Activated naive CD8-positive, alpha-beta T cell treated with anti-CD3 and anti-CD28 coated beads, Interleukin-2, amount 50 U/mL, for 24 hours (primary cell): ENCODE measurements around the gene RBPJL.

Experiments used
- ATAC-seq: fragments of 150-1000 bp; cut with Tn5 transposase; one replicate; pipeline ENCODE4 v1.10.0; 2021
- DNase-seq: peaks from one replicate; pipeline ENCODE4 v3.0.0; 2021
- H3K27ac Mint-ChIP-seq: one replicate; pipeline ENCODE4 v1.8.0; 2021; ENCODE audit warnings: mild to moderate bottlenecking, mixed read lengths
- H3K27me3 Mint-ChIP-seq: one replicate; pipeline ENCODE4 v1.8.0; 2021; ENCODE audit warnings: mixed read lengths
- H3K36me3 Mint-ChIP-seq: one replicate; pipeline ENCODE4 v1.8.0; 2021; ENCODE audit warnings: low read depth, mixed read lengths
- H3K4me1 Mint-ChIP-seq: one replicate; pipeline ENCODE4 v1.8.0; 2021; ENCODE audit warnings: mixed read lengths
- H3K4me3 Mint-ChIP-seq: one replicate; pipeline ENCODE4 v1.8.0; 2021; ENCODE audit warnings: mild to moderate bottlenecking, moderate library complexity, mixed read lengths
- H3K9me3 Mint-ChIP-seq: one replicate; pipeline ENCODE4 v1.8.0; 2021; ENCODE audit warnings: mixed read lengths

The RBPJL gene

DNA sequence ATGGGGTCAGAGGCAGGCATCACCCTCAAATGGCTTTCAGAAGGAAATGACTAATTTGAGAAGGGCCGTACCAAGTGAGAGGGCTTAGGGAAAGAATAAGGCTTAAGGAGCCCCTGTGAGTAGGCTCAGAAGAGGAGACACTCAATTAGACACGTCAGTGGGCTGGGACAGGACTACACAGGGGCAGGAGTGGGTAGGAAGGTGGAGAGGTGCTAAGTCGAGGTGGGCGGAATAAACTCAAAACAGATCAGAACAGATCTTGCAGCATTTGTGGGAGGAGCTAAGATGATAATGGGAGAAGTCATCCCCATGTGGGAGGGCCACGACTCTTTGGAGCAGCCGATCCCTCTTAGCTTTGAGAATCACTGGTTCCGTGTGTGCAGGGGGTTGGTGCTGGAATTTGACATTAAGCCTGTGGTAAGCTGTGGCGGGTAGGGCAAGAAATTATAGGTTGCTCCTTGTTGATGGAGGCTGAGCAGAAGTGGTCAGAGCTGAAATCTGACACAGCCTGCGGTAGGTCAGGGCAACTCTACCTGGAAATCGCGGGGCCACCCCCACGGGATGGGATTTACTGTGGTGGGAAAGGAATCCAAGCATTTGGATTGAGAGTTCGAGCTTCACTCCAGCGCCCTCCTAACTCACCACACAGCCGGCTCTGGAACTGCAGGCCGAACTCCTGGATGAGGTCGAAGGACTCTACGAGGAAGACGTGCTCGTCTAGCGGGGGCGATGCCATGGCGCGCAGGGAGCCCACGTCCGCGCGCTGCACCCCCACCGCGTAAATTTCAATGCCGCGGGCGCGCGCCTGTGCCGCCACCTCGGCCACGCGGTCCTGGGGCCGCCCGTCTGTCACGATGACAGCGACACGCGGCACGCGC is 2.8 kb upstream of the RBPJL start:
- DNase-seq (no peak), ATAC-seq (peak; percentile 75)
- Mint-ChIP-seq H3K27me3 (peaks cover 49% of the 10 kb centered on the region), H3K36me3 (no peaks in the 10 kb centered on the region), H3K4me3 (no peak overlapping the region), H3K4me1 (peaks cover 32% of the 10 kb centered on the region), H3K9me3 (no peaks in the 10 kb centered on the region), H3K27ac (no peak overlapping the region)

DNA sequence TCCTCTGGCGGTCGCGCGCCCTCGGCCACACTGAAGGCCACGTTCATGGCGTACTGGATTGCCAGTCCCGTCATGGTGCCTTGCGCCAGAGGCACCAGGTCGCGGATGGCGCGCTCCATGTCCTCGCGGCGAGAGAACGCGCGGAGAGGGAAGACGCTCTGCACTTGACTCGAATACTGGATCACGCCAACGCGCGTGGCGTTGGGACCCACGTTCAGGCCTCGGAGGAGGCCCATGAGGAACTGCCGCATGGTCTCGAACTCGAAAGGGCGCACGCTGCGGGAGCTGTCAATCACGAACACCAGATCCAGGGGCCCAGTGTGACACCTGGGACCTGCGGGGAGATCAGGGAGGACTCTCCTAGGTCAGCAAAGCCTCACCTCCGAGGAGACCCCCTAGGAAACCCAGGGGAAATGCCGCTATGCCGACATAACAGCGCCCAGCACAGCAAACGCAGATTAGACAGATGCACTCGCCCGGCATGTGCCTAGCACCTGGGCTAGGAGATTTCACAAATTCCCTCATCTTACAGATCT is 2.1 kb upstream of the RBPJL start:
- Mint-ChIP-seq H3K4me3 (no peak overlapping the region), H3K9me3 (no peaks in the 10 kb centered on the region), H3K4me1 (peaks cover 32% of the 10 kb centered on the region), H3K27ac (no peak overlapping the region), H3K27me3 (peaks cover 49% of the 10 kb centered on the region), H3K36me3 (no peaks in the 10 kb centered on the region)
- no peak for ATAC-seq
- no peak for DNase-seq

DNA sequence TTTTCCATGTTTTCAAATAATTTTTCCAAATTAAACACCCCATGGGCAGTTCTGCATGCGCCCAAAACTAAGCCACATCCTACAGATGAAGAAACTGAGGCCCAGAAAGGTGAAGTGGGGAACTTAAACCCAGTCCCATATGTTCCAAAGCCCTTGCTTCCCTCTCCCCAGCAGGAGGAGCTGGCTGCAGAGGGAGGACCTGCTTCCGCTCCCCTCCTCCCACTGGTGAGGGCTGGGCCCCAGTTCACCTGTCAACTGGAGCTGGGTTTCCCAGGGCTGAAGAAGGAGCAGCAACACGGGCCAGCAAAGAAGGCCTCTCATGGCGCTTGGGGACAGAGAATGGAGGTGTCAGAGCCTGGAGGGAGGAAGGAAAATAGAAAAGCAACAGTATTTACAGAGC is 1.4 kb upstream of the RBPJL start:
- no peak overlapping the region for H3K4me3 Mint-ChIP-seq
- DNase-seq: no peak
- H3K36me3 Mint-ChIP-seq: no peaks in the 10 kb centered on the region
- no peak overlapping the region for H3K27ac Mint-ChIP-seq
- H3K9me3 Mint-ChIP-seq: no peaks in the 10 kb centered on the region
- peaks cover 32% of the 10 kb centered on the region for H3K4me1 Mint-ChIP-seq
- peaks cover 54% of the 10 kb centered on the region for H3K27me3 Mint-ChIP-seq
- no peak for ATAC-seq

DNA sequence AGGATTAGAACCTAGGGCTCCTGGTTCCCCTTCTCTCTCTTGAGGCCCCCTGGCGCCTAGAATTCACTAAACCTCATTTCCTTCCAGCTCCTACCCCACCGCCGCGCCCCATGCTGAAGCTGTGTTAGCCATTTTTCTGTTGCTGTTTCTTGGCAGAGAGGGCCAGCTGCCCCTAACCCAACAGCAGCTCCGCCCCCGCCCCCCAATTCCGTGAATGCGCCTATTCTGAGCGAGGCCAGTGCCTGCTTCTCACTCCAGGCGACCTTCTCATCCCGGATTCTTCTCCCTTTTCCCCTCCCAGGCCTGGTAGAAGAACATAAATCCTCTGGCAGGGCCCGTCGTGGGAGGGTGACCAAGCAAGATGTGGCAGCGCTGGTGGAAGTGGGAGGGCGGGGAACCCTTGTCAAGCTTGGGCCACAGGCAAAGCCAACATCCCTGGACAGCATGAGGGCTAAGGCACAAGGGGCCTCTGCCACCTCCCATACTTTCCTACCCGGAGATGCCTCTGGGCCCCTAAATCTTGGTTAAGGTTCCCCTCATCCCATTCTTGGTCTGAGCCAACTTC is 518 bp downstream of the RBPJL start:
- Mint-ChIP-seq H3K27ac (no peak overlapping the region), H3K27me3 (peaks cover 70% of the 10 kb centered on the region), H3K4me1 (peaks cover 21% of the 10 kb centered on the region), H3K4me3 (no peak overlapping the region), H3K36me3 (no peaks in the 10 kb centered on the region), H3K9me3 (no peaks in the 10 kb centered on the region)
- DNase-seq (no peak), ATAC-seq (no peak)

DNA sequence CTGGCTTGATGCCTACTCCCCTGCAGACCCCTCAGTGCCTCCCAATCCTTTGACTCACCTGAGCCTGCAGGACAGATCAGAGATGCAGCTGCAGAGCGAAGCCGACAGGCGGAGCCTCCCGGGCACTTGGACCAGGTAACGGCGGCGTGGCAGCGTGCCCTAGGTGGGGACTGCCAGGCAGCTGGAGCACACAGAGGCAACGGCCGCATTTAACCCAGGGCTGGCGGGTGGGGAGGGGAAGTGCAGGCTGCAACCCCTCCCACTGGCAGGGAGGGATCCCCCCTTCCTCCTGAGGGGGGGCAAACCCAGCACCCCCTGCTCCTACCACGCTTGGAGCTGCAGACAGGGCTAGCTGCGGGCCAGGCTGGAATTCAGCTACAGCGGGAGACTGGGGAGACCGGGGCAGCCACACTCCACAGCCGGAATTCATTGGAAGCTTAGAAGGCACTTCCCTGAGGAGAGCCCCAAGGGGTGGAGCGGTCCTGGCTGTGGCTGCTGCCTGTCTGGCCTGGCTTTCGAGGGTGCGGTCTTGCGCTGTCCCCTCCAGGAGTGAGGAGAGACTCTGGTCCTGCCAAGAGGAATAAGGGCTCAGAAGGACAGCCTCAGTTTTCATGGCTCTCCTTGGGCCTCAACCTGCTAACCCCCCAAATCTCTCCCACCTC is 1.6 kb downstream of the RBPJL start, which contains the start of gene MATN4:
MATN4 (minus strand) TSS at position 183 of the 662 bp plus-strand sequence. CDS start 2,717 bp downstream, outside the sequence.
- no peaks in the 10 kb centered on the region for H3K36me3 Mint-ChIP-seq
- no peak within 1 kb of the TSS for H3K27ac Mint-ChIP-seq
- no peak within 1 kb of the TSS for H3K4me3 Mint-ChIP-seq
- no peak for DNase-seq
- H3K4me1 Mint-ChIP-seq: peaks cover 14% of the 10 kb centered on the region
- H3K27me3 Mint-ChIP-seq: peaks cover 71% of the 10 kb centered on the region
- H3K9me3 Mint-ChIP-seq: no peaks in the 10 kb centered on the region
- no peak for ATAC-seq

DNA sequence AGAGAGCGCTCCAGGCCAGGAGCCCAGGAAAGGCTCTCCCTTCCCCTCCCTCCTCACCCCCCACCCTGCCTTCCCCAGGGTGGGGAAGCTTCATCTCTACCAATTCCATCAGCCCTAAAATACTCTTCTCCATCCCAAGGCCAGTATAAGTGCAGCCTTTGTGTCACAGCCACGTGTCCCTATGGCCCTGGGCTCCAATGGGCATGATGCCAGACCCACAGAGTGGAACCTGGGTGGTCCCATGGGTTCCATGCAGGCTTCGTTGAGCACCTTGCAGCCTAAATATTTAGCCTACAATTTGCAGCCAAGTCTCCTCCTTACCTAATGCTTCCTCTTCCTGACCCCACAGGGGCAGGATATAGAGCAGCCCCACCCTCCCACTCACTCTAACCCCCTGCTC is 2.4 kb downstream of the RBPJL start:
- Mint-ChIP-seq H3K36me3 (no peaks in the 10 kb centered on the region), H3K9me3 (no peaks in the 10 kb centered on the region), H3K27ac (no peak overlapping the region), H3K27me3 (peaks cover 70% of the 10 kb centered on the region), H3K4me1 (peaks cover 6% of the 10 kb centered on the region), H3K4me3 (no peak overlapping the region)
- DNase-seq (no peak), ATAC-seq (no peak)

DNA sequence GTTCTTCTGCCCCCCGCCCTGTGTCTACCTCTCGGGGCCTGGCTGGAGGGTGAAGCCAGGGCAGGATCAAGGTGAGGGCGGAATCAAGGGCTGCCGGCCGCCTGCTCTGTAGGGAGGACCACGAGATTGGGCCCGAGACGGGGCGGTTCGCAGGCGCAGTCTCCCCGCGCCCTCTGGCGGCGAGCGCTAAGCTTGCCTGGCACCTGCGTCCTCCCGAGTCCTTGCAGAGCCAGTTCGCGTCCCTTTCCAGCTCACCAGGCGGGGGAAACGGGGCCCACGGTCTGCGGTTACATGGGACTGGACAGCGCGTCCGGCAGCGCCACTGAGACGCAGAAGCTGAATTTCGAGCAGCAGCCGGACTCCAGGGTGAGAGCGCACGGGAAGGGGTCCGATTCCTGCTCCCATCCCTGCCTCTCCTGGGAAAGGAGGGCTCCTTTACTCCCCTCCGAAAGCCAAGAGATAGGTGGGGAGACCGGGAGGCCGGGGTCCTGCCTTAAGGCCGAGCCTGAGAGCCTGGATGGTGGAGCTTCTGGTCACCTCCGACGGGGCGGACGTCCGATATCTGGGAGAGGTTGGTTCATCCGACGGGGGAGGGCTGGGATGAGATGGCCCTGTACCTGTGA is 5.1 kb downstream of the RBPJL start:
- Mint-ChIP-seq H3K36me3 (no peaks in the 10 kb centered on the region), H3K27me3 (peaks cover 70% of the 10 kb centered on the region), H3K4me1 (peaks cover 1% of the 10 kb centered on the region), H3K27ac (no peak overlapping the region), H3K9me3 (no peaks in the 10 kb centered on the region), H3K4me3 (no peak overlapping the region)
- peak; percentile 80 for DNase-seq
- peak; percentile 66 for ATAC-seq

DNA sequence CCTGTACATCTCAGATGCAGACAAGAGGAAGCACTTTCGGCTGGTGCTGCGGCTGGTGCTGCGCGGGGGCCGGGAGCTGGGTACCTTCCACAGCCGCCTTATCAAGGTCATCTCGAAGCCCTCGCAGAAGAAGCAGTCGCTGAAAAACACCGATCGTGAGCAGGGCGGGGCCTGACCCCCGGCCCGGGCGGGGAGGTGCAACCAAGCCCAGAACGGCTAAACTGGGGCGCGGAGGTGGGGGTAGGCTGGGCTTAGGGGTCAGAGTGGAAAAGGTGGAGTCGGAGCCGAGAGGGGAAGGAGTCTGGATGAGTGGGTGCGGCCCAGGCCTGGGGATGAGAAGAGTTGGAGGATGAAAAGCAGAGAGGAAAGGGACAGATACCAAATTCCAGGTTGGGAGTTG is 5.6 kb downstream of the RBPJL start:
- Mint-ChIP-seq H3K9me3 (no peaks in the 10 kb centered on the region), H3K27me3 (peaks cover 69% of the 10 kb centered on the region), H3K36me3 (no peaks in the 10 kb centered on the region), H3K27ac (no peak overlapping the region), H3K4me3 (no peak overlapping the region), H3K4me1 (peaks cover 1% of the 10 kb centered on the region)
- DNase-seq: no peak
- no peak for ATAC-seq

DNA sequence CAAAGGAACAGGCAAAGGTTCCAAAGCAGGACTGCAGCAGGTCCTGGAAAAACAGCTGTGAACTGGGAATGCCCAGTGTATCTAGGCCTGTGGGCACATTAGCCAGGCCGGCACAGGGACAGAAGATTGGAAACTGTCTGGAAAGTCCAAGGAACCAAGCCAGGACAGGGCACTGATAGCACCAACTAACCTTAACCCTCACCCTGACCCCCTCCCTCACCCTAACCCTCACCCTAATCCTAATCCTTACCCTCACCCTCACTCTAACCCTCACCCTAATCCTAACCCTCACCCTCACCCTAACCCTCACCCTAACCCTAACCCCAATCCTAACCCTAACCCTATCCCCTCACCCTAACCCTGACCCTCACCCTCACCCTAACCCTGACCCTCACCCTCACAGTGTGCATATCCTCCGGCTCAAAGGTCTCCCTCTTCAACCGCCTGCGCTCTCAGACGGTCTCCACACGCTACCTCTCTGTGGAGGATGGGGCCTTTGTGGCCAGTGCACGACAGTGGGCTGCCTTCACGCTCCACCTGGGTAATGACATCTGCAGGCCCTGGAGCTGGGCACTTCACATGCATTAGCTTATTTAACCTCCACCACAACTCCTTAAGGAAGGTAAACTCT is 6.5 kb downstream of the RBPJL start:
- peaks cover 61% of the 10 kb centered on the region for H3K27me3 Mint-ChIP-seq

DNA sequence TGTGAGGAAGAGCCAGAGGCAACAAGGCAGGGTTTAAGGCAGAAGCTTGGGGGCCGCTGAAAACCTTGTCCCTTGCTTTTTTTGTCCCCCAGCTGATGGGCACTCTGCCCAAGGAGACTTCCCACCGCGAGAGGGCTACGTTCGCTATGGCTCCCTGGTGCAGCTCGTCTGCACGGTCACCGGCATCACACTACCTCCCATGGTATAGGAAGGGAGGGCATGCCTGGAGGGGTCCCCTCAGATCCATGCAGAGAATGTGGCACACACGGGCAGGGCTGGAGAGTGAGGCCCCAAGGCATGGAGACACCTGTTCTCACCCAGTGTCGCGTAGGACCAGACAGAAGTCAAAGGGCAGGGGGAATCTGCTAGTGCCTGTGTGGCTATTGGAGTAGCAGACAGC is 7.3 kb downstream of the RBPJL start:
- Mint-ChIP-seq H3K4me3 (no peak overlapping the region), H3K4me1 (peaks cover 16% of the 10 kb centered on the region), H3K27me3 (peaks cover 60% of the 10 kb centered on the region), H3K27ac (no peak overlapping the region), H3K9me3 (no peaks in the 10 kb centered on the region), H3K36me3 (no peaks in the 10 kb centered on the region)
- no peak for DNase-seq
- no peak for ATAC-seq

More for the DNA sequence above, 6.5 kb downstream of the RBPJL start:
- Mint-ChIP-seq H3K36me3 (no peaks in the 10 kb centered on the region), H3K9me3 (no peaks in the 10 kb centered on the region), H3K27ac (no peak overlapping the region), H3K4me1 (peaks cover 8% of the 10 kb centered on the region), H3K4me3 (no peak overlapping the region)
- ATAC-seq (no peak), DNase-seq (no peak)

DNA sequence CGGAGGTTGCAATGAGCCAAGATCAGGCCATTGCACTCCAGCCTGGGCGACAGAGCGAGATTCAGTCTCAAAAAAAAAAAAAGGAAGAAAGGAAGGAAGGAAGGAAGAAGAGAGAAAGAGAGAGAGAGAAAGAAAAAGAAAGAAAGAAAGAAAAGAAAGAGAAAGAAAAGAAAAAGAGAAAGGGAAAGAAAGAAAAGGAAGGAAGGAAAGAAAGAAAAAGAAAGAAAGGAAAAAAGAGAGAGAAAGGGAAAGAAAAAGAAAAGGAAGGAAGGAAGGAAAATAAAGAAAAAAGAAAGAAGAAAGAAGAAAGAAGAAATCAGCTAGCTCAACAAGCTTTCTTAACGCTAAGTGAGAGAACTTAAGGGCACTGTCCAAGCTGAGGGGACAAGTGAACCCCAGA is 9.0 kb downstream of the RBPJL start:
- H3K4me1 Mint-ChIP-seq: peaks cover 30% of the 10 kb centered on the region
- peaks cover 50% of the 10 kb centered on the region for H3K27me3 Mint-ChIP-seq
- H3K9me3 Mint-ChIP-seq: no peaks in the 10 kb centered on the region
- H3K27ac Mint-ChIP-seq: no peak overlapping the region
- ATAC-seq: no peak
- H3K4me3 Mint-ChIP-seq: no peak overlapping the region
- no peaks in the 10 kb centered on the region for H3K36me3 Mint-ChIP-seq
- no peak for DNase-seq

DNA sequence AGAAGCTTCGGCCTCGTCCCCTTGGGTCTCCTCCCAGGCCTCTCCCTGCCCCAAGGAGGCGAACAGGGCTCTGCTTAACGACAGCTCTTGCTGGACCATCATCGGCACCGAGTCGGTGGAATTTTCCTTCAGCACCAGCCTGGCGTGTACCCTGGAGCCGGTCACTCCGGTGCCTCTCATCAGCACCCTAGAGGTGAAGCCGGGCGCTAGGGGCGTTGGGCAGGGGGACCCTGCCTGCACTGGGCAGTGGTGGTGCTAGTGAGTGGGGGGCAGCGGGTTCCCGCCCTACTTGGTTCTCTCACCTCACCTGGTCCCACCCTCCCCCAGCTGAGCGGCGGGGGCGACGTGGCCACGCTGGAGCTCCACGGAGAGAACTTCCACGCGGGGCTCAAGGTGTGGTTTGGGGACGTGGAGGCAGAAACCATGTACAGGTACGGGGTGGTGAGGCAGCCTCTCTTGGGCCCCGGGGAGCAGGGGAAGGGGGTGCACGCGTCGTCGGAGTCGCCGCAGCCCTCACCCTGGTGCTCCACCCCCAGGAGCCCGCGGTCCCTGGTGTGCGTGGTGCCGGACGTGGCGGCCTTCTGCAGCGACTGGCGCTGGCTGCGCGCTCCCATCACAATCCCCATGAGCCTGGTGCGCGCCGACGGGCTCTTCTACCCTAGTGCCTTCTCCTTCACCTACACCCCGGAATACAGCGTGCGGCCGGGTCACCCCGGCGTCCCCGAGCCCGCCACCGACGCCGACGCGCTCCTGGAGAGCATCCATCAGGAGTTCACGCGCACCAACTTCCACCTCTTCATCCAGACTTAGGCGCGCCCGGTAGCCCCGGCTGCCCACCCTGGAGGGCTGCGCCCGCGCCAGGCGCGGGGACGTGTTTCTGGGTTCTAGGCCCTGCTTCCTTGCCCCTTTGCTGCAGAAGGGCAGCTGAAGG is 9.8 kb downstream of the RBPJL start:
- Mint-ChIP-seq H3K27ac (no peak overlapping the region), H3K27me3 (peaks cover 42% of the 10 kb centered on the region), H3K36me3 (no peaks in the 10 kb centered on the region), H3K4me3 (no peak overlapping the region), H3K4me1 (peaks cover 36% of the 10 kb centered on the region), H3K9me3 (no peaks in the 10 kb centered on the region)
- no peak for ATAC-seq
- DNase-seq: no peak

DNA sequence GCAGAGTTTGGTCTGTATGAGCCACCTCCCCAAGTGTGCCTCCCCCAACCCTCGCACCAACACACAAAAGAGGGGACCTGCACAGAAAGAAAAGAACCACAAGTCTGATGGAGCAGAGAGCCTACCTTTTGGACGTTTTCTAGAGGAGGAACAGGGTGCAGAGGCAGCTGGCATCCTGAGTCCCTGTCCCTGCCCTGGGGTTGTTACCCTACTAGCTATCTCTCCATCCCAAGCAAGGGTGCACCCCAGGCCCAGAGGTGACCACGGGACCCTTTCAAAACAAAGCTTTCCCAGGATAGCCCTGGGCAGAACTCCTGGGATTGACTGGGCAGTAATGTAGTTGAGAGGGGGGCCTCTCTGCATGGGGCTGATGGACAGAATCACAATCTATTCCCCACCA is 11.2 kb downstream of the RBPJL start:
- H3K4me3 Mint-ChIP-seq: no peak overlapping the region
- peaks cover 47% of the 10 kb centered on the region for H3K4me1 Mint-ChIP-seq
- H3K27me3 Mint-ChIP-seq: peaks cover 30% of the 10 kb centered on the region
- DNase-seq (no peak), ATAC-seq (no peak)
- H3K36me3 Mint-ChIP-seq: no peaks in the 10 kb centered on the region
- H3K9me3 Mint-ChIP-seq: no peaks in the 10 kb centered on the region
- no peak overlapping the region for H3K27ac Mint-ChIP-seq
